OCI-LY3 (cell line): ENCODE measurements around the gene EML1.

Experiments used
- H2AFZ ChIP-seq: fragments of 200-600, 300-600 bp; shearing (Covaris generic); 2 replicates; pipeline ENCODE4 v1.6.0; 2014; ENCODE audit warnings: antibody characterized with exemption, low read depth, low read length
- H3K27ac ChIP-seq: fragments of 200-600, 300-600 bp; sonication (generic); 2 replicates; pipeline ENCODE4 v1.5.1; 2014; ENCODE audit warnings: mild to moderate bottlenecking, low read length, moderate library complexity, mixed read lengths
- H3K27me3 ChIP-seq: fragments of 200-600, 300-600 bp; sonication (generic); 2 replicates; pipeline ENCODE4 v1.6.1; 2014; ENCODE audit warnings: low read depth, low read length, mixed read lengths
- H3K36me3 ChIP-seq: fragments of 200-600, 300-600 bp; sonication (generic); replicated peaks from 2 replicates; pipeline ENCODE3; 2014; ENCODE audit warnings: low read depth, low read length, mixed read lengths
- H3K4me1 ChIP-seq: fragments of 300-600, 200-600 bp; sonication (generic); 2 replicates; pipeline ENCODE4 v1.6.1; 2014; ENCODE audit warnings: low read length, mixed read lengths
- H3K4me2 ChIP-seq: fragments of 200-600, 300-600 bp; sonication (generic); 2 replicates; pipeline ENCODE4 v1.6.1; 2014; ENCODE audit warnings: low read length, mixed read lengths
- H3K4me3 ChIP-seq: fragments of 300-600, 200-600 bp; sonication (generic); 2 replicates; pipeline ENCODE4 v1.5.1; 2014; ENCODE audit warnings: antibody characterized with exemption, mild to moderate bottlenecking, low read length, moderate library complexity
- H3K79me2 ChIP-seq: fragments of 300-600, 200-600 bp; shearing (Covaris generic); 2 replicates; pipeline ENCODE4 v1.6.1; 2014; ENCODE audit warnings: mild to moderate bottlenecking, low read length, mixed read lengths
- H3K9ac ChIP-seq: fragments of 300-600, 200-600 bp; shearing (Covaris generic); 2 replicates; pipeline ENCODE4 v1.6.0; 2014; ENCODE audit warnings: mild to moderate bottlenecking, low read length, moderate library complexity
- H3K9me3 ChIP-seq: fragments of 200-600, 300-600 bp; shearing (Covaris generic); 2 replicates; pipeline ENCODE4 v1.6.1; 2014; ENCODE audit warnings: low read length, mixed read lengths; ENCODE audit not compliant: insufficient read depth
- H4K20me1 ChIP-seq: fragments of 200-600, 300-600 bp; sonication (generic); 2 replicates; pipeline ENCODE4 v1.6.1; 2016; ENCODE audit warnings: low read length, mixed read lengths; ENCODE audit not compliant: insufficient read depth
- CTCF ChIP-seq: fragments of 200-600, 300-600 bp; sonication (generic); IDR thresholded peaks from 2 replicates; pipeline ENCODE4 v1.5.1; 2014; ENCODE audit warnings: antibody characterized with exemption, low read length, low read depth
- EZH2phosphoT487 ChIP-seq: fragments of 200-600 bp; shearing (Covaris generic); IDR thresholded peaks from 2 replicates; pipeline ENCODE4 v1.6.1; 2018; ENCODE audit warnings: antibody characterized with exemption, mixed run types, low read depth

The EML1 gene

GRCh38 chr14:99969673-99970322 is 176.6 kb downstream of the EML1 start:
- peaks cover 12% of the 10 kb centered on the region for H3K4me1 ChIP-seq
- no peak overlapping the region for H3K4me3 ChIP-seq
- H3K9me3 ChIP-seq: no peaks in the 10 kb centered on the region
- H3K27ac ChIP-seq: no peak overlapping the region
- H3K9ac ChIP-seq: no peak overlapping the region
- no peaks in the 10 kb centered on the region for H4K20me1 ChIP-seq
- peaks cover 21% of the 10 kb centered on the region for H3K27me3 ChIP-seq
- H3K4me2 ChIP-seq: no peak overlapping the region
- TF ChIP-seq EZH2phosphoT487 (no peak), CTCF (no peak)
- H3K36me3 ChIP-seq: no peaks in the 10 kb centered on the region
- H3K79me2 ChIP-seq: peaks cover 17% of the 10 kb centered on the region
- no peak overlapping the region for H2AFZ ChIP-seq

- Histone ChIP-seq H4K20me1 (no peaks in the 10 kb centered on the region), H3K4me3 (peak overlapping the region; percentile 92), H3K4me2 (peak overlapping the region; percentile 67), H3K36me3 (no peaks in the 10 kb centered on the region), H3K27ac (peak overlapping the region; percentile 31; the same call in 1 of the 2 replicates), H3K79me2 (peaks cover 24% of the 10 kb centered on the region), H3K4me1 (peaks cover 12% of the 10 kb centered on the region), H3K27me3 (peaks cover 21% of the 10 kb centered on the region), H2AFZ (peak overlapping the region; percentile 79; the same call in 1 of the 2 replicates), H3K9ac (peak overlapping the region; percentile 74), H3K9me3 (no peaks in the 10 kb centered on the region)
- TF ChIP-seq CTCF (no peak), EZH2phosphoT487 (no peak)
Measured at GRCh38 chr14:99971087-99971940, 178.1 kb downstream of the EML1 start.

GRCh38 chr14:99971941-99972747 is 178.9 kb downstream of the EML1 start:
- peaks cover 21% of the 10 kb centered on the region for H3K27me3 ChIP-seq
- H3K9me3 ChIP-seq: no peaks in the 10 kb centered on the region
- H3K4me3 ChIP-seq: peak overlapping the region; percentile 92
- no peaks in the 10 kb centered on the region for H3K36me3 ChIP-seq
- H4K20me1 ChIP-seq: no peaks in the 10 kb centered on the region
- H3K4me1 ChIP-seq: peaks cover 12% of the 10 kb centered on the region
- peak overlapping the region; percentile 86 for H3K4me2 ChIP-seq
- peaks cover 24% of the 10 kb centered on the region for H3K79me2 ChIP-seq
- TF ChIP-seq CTCF: no peak
- no peak for TF ChIP-seq EZH2phosphoT487
- H2AFZ ChIP-seq: peak overlapping the region; percentile 42; the same call in 1 of the 2 replicates
- H3K9ac ChIP-seq: peak overlapping the region; percentile 67
- H3K27ac ChIP-seq: no peak overlapping the region
